ENCODE data around the gene SGCG.

- TF ChIP-seq CTCF (conservative IDR thresholded peaks at IDR 0.05; ENCODE audit: low read length) (no peak), EZH2phosphoT487 (IDR thresholded peaks at IDR 0.05; ENCODE audit: borderline replicate concordance, low read depth, low read length) (no peak)
Observed at GRCh38 chr13:23349161-23349897, 168.6 kb downstream of the SGCG start.
